LNCaP clone FGC (cell line): ENCODE measurements around the gene TEX53.

ENCODE experiments used
- DNase-seq: peaks from one replicate; pipeline ENCODE4 v3.0.0-alpha.2; 2011; ENCODE audit warnings: low read depth
- H3K4me3 ChIP-seq: 2 replicates; pipeline ENCODE4 v1.5.1; 2011; ENCODE audit warnings: mild to moderate bottlenecking, low read depth, low read length, control low read depth
- TF ChIP-seq, protein P1 (sequence below): IDR thresholded peaks from 2 replicates; pipeline ENCODE4 v1.5.1; 2012; ENCODE audit warnings: mild to moderate bottlenecking; ENCODE audit not compliant: control insufficient read depth, insufficient read depth; ENCODE audit errors: extremely low read depth

The TEX53 gene

DNA sequence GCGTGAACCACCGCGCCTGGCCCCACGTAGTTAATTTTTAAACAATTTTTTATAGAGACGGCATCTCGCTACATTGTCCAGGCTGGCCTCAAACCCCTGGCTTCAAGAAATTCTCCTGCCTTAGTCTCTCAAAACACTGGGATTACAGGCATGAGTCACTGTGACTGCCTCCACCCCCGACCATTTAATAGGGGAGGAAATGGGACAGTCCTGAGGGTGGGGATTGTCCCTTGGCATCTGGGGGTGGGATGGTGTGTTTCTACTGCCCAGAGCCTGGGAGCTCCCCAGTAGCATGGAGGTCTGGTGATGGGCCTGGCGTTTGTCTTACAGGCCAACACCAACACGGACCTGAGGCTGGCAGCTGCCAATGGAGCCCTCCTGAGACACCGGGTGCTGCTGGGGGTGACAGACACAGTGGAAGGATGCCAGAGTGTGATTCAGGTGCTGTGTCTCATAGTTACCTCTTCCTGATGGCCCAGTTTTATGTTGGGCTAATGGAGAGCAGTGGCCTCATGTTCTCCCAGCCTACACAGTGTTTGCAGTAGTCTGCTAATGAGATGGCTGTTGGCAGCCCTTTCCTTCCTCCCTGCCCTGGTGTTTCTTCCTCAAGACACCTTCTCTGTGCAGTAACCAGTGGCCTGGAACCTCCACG lies 24.0 kb downstream of the TEX53 start:
- H3K4me3 ChIP-seq = no peak overlapping the region
- TF ChIP-seq, protein P1, sequence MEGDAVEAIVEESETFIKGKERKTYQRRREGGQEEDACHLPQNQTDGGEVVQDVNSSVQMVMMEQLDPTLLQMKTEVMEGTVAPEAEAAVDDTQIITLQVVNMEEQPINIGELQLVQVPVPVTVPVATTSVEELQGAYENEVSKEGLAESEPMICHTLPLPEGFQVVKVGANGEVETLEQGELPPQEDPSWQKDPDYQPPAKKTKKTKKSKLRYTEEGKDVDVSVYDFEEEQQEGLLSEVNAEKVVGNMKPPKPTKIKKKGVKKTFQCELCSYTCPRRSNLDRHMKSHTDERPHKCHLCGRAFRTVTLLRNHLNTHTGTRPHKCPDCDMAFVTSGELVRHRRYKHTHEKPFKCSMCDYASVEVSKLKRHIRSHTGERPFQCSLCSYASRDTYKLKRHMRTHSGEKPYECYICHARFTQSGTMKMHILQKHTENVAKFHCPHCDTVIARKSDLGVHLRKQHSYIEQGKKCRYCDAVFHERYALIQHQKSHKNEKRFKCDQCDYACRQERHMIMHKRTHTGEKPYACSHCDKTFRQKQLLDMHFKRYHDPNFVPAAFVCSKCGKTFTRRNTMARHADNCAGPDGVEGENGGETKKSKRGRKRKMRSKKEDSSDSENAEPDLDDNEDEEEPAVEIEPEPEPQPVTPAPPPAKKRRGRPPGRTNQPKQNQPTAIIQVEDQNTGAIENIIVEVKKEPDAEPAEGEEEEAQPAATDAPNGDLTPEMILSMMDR = no peak
- no peak for DNase-seq

DNA sequence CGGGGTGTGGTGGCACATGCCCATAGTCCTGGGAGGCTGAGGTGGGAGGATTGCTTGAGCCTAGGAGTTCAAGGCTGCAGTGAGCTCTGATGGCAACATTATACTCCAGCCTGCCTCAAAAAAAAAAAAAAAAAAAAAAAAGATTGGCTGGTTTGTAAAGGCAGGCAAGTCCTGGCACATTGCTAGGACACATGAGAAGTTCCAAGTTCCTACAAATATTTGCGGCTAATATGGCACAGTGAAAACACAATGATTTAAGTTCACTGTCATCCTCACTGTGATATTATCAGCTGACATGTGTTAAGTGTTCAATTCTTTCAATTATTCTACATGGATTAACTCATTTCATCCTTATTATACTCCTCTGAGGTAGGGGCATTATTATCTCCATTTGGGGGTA lies 26.4 kb downstream of the TEX53 start:
- DNase-seq = no peak
- no peak overlapping the region for H3K4me3 ChIP-seq
- TF ChIP-seq, protein P1 = no peak

DNA sequence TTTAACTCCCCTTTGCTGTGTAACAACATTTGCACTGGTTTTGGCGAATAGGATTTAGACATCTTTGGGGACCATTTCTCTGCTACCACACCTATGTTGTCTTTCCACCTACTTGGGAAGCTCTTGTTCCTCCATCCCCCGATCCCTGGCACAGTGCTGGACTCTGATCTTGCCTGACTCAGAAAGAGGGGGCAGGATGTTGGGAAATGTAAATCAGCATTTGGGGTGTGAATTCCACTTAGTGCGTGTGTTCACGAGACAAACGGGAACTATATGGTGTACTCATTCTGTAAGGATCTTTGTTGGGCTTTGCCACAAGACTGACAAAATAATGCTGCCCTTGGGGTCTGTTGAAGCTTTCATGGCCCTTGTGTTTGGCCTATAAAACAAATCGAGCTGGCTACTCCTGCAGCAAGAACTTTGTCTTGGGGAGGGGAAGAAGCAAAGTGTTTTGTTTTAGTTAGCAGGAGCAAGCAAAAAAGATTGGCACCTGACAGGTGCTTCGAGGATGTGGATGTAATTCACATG lies 28.0 kb downstream of the TEX53 start:
- TF ChIP-seq, protein P1 = no peak
- DNase-seq = no peak
- H3K4me3 ChIP-seq = no peak overlapping the region

DNA sequence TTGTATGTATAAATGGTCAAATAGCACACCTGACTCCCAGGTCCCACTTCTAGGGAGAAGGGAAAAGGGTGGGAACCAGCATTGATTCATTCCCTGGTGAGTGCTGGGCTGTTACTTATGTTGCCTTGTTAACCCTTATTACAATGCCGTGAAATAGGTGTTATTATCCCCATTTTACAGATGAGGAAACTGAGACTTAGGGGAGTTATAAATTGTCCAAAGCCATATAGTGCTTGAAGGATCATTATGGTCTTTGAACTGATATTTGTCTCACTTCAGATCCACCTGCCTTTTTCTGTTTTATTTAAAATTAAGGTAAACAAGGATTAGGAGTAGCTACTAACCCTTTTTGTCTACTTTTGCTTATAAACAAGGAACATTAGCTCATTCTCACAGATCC lies 30.1 kb downstream of the TEX53 start:
- no peak for DNase-seq
- TF ChIP-seq, protein P1 = no peak
- no peak overlapping the region for H3K4me3 ChIP-seq

DNA sequence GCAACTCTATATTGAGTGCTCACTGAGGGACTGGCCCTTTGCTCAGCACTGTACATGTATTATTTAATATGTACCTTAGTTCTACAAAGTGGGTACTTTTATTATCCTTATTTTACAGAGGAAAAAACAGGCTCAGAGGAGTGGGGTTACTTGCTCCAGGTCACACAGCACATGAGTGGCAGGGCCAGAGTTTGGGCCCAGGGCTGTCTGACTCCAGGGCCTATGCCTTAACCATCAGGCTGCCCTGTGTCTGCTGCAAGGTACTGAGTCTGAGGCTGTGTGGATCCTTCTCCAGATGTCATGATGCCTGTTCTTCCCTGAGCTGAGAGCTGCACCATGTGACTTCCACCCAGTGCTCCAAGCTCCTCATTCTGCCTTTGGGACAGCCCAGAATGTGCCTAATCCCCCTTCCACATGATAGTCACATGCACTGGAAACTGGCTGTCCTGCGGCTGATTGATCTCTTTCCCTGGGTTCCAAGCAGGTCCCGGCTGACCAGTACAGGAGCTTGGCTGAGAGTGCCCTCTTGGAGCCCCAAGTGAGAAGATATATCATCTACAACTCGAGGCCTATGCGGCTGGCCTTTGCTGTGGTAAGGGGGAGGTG lies 31.1 kb downstream of the TEX53 start:
- H3K4me3 ChIP-seq = no peak overlapping the region
- no peak for DNase-seq
- TF ChIP-seq, protein P1 = no peak

DNA sequence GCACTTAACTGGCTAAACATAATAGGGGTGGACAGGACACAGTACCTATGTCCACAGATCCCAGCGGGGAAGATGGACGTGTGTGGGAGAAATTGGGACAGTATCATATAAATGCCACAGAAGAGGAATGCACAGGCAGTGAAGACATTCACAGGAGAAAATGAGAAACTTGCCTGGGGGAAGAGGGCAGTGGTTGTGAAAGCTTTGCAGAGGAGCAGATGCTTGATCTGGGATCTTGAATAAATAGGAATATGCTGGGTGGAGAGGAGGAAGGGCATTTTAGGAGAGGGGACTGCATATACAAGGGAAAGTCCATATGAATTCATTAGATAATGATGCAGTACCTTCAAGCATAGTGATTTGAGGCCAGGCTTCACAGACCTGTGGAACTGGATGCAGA lies 32.9 kb downstream of the TEX53 start:
- no peak for DNase-seq
- TF ChIP-seq, protein P1 = no peak
- H3K4me3 ChIP-seq = no peak overlapping the region
